Right atrium auricular region (tissue), 2 donors: ENCODE measurements around the gene ITSN1. TPM values are rescaled to one million over a fixed set of nuclear protein-coding genes. Genes with fewer than 3 reads are reported as not detected.
"Not testable (repeated sequence)": the region's sequence is repeated elsewhere in the genome, so short reads cannot be mapped to it uniquely, and the experiment has no call there.

Source experiments
- DNase-seq: peaks from one replicate; pipeline ENCODE4 v3.0.0-alpha.2; 2019; ENCODE audit warnings: low spot score
- H3K27ac ChIP-seq, 2 donors: fragments of 200-600 bp; sonication (generic); 1 replicate in 1 of 2; 2 replicates in 1 of 2; pipeline ENCODE4 v1.5.1; 2016 to 2019
- H3K27me3 ChIP-seq, 2 donors: fragments of 200-600 bp; sonication (generic); one replicate each; pipeline versions ENCODE4 v1.5.1 to v1.6.0; 2017 to 2019
- H3K36me3 ChIP-seq: fragments of 200-600 bp; sonication (generic); one replicate; pipeline ENCODE4 v1.5.1; 2016
- H3K4me1 ChIP-seq, 2 donors: fragments of 200-600 bp; sonication (generic); one replicate each; pipeline versions ENCODE4 v1.5.1 to v1.6.0; 2017 to 2019
- H3K4me3 ChIP-seq, 2 donors: fragments of 200-600 bp; sonication (generic); 1 replicate in 1 of 2; 2 replicates in 1 of 2; pipeline ENCODE4 v1.5.1; 2017 to 2019; ENCODE audit warnings: mild to moderate bottlenecking in 1 of 2, moderate library complexity in 1 of 2
- H3K9me3 ChIP-seq, 2 donors: fragments of 200-600 bp; sonication (generic); one replicate each; pipeline ENCODE4 v1.5.1; 2019
- CTCF ChIP-seq, 2 donors: fragments of 200-600 bp; sonication (generic); IDR thresholded peaks; one replicate each; pipeline ENCODE4 v1.5.1; 2019; ENCODE audit warnings: antibody characterized with exemption in 2 of 2
- total RNA-seq, 2 donors: library from RNA; depleted of rRNA; stranded (reverse); fragments of >200 nt; gene quantifications; one replicate each; pipeline ENCODE4 v1.1.0, GENCODE V29; 2016

Gene ITSN1
- total RNA-seq, 2 donors from 2014 or later = 49.9 to 54.9 TPM

GRCh38 chr21:33775100-33775828, 133.0 kb downstream of the ITSN1 start:
- no peak overlapping the region for H3K4me3 ChIP-seq
- H3K36me3 ChIP-seq = peaks cover 48% of the 10 kb centered on the region
- DNase-seq = no peak
- H3K9me3 ChIP-seq = peaks cover 0 to 13% of the 10 kb centered on the region in 2 donors
- H3K4me1 ChIP-seq = no peaks in the 10 kb centered on the region
- H3K27me3 ChIP-seq = no peaks in the 10 kb centered on the region
- H3K27ac ChIP-seq = no peak overlapping the region
- TF ChIP-seq CTCF (IDR thresholded peaks at IDR 0.05) = no peak

GRCh38 chr21:33780631-33781030, 138.3 kb downstream of the ITSN1 start:
- TF ChIP-seq CTCF (IDR thresholded peaks at IDR 0.05) = no peak
- Histone ChIP-seq H3K4me1 (no peaks in the 10 kb centered on the region), H3K36me3 (peaks cover 23% of the 10 kb centered on the region), H3K27me3 (no peaks in the 10 kb centered on the region), H3K27ac (no peak overlapping the region), H3K4me3 (no peak overlapping the region), H3K9me3 (peaks cover 0 to 13% of the 10 kb centered on the region in 2 donors)
- DNase-seq = no peak

- H3K27ac ChIP-seq = no peak overlapping the region
- H3K9me3 ChIP-seq = peaks cover 0 to 13% of the 10 kb centered on the region in 2 donors
- no peak overlapping the region for H3K4me3 ChIP-seq
- no peaks in the 10 kb centered on the region for H3K4me1 ChIP-seq
- no peak for DNase-seq
- peaks cover 18% of the 10 kb centered on the region for H3K36me3 ChIP-seq
- TF ChIP-seq CTCF (IDR thresholded peaks at IDR 0.05) = no peak
- H3K27me3 ChIP-seq = no peaks in the 10 kb centered on the region
These were observed 138.8 kb downstream of the ITSN1 start for GRCh38 chr21:33781121-33781520.

GRCh38 chr21:33783187-33783979, 141.1 kb downstream of the ITSN1 start:
- peaks cover 0 to 13% of the 10 kb centered on the region in 2 donors for H3K9me3 ChIP-seq

GRCh38 chr21:33787431-33787830, 145.1 kb downstream of the ITSN1 start:
- Histone ChIP-seq H3K4me1 (no peaks in the 10 kb centered on the region), H3K27me3 (no peaks in the 10 kb centered on the region), H3K9me3 (no peaks in the 10 kb centered on the region), H3K36me3 (no peaks in the 10 kb centered on the region), H3K27ac (no peak overlapping the region), H3K4me3 (no peak overlapping the region)
- no peak for TF ChIP-seq CTCF (IDR thresholded peaks at IDR 0.05)
- DNase-seq = no peak

More at GRCh38 chr21:33783187-33783979, 141.1 kb downstream of the ITSN1 start:
- Histone ChIP-seq H3K4me3 (no peak overlapping the region), H3K4me1 (no peaks in the 10 kb centered on the region), H3K27me3 (no peaks in the 10 kb centered on the region), H3K36me3 (peaks cover 15% of the 10 kb centered on the region), H3K27ac (no peak overlapping the region)
- no peak for DNase-seq
- no peak for TF ChIP-seq CTCF (IDR thresholded peaks at IDR 0.05)

- H3K27me3 ChIP-seq, H3K4me3 ChIP-seq, H3K9me3 ChIP-seq, H3K27ac ChIP-seq, H3K4me1 ChIP-seq, H3K36me3 ChIP-seq, DNase-seq: not testable (repeated sequence)
These were observed 146.1 kb downstream of the ITSN1 start for GRCh38 chr21:33788438-33788837.
